22Rv1 (cell line): ENCODE data around the gene LYST.

Experiments used
- ZFX ChIP-seq: fragments of 450-650 bp; IDR thresholded peaks from 2 replicates; pipeline ENCODE4 v1.6.1; 2017; ENCODE audit warnings: antibody characterized with exemption, borderline replicate concordance
- TF ChIP-seq, protein P1 (sequence below): fragments of 450-650 bp; IDR thresholded peaks from 2 replicates; pipeline ENCODE4 v1.5.1; 2017; ENCODE audit warnings: mild to moderate bottlenecking

DNA sequence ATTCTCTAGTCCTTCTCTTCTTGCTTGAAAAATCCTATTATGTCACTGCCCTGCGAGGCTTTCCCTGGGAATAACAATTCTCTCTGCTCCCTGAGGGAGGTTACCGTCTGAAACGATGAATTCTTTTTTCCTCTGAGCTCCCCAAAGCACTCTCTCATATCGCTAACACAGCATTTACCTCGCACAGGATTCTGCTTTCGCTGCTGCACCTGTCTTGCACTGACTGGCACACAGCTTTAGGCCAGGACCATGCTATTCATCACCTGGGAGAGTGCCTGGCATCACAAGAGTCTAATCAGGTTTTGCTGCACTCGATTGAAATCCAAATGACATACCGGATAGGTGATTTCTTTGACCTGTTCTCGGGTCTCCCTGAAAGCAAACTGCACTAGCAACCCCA is 164.3 kb downstream of the LYST start:
- TF ChIP-seq, protein P1, sequence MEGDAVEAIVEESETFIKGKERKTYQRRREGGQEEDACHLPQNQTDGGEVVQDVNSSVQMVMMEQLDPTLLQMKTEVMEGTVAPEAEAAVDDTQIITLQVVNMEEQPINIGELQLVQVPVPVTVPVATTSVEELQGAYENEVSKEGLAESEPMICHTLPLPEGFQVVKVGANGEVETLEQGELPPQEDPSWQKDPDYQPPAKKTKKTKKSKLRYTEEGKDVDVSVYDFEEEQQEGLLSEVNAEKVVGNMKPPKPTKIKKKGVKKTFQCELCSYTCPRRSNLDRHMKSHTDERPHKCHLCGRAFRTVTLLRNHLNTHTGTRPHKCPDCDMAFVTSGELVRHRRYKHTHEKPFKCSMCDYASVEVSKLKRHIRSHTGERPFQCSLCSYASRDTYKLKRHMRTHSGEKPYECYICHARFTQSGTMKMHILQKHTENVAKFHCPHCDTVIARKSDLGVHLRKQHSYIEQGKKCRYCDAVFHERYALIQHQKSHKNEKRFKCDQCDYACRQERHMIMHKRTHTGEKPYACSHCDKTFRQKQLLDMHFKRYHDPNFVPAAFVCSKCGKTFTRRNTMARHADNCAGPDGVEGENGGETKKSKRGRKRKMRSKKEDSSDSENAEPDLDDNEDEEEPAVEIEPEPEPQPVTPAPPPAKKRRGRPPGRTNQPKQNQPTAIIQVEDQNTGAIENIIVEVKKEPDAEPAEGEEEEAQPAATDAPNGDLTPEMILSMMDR, result no peak
- TF ChIP-seq ZFX, result no peak
